Measurements from ENCODE around the gene PROZ.

The PROZ gene

GRCh38 chr13:113149711-113150549, 8.5 kb upstream of the PROZ start:
- Histone ChIP-seq H3K27ac (ENCODE audit: low read depth, low read length) (no peak overlapping the region), H3K9me3 (ENCODE audit: control insufficient read depth in 1 of 2, low read length in 2 of 2) (no peaks in the 10 kb centered on the region), H3K4me1 (ENCODE audit: control insufficient read depth in 1 of 2, insufficient read depth in 2 of 2, low read length in 2 of 2) (peaks cover 12 to 17% of the 10 kb centered on the region in 2 donors), H3K4me3 (ENCODE audit: low read depth in 1 of 2, low read length in 2 of 2) (no peak overlapping the region), H3K27me3 (ENCODE audit: control insufficient read depth in 1 of 2, insufficient read depth in 2 of 2, low read length in 2 of 2) (peaks cover 0 to 6% of the 10 kb centered on the region in 2 donors), H3K36me3 (ENCODE audit: control insufficient read depth in 1 of 2, insufficient read depth in 2 of 2, low read length in 2 of 2) (no peaks in the 10 kb centered on the region), H3K9ac (ENCODE audit: low read depth in 1 of 2, low read length in 2 of 2) (no peak overlapping the region)

- Histone ChIP-seq H3K36me3 (ENCODE audit: control insufficient read depth in 1 of 2, insufficient read depth in 2 of 2, low read length in 2 of 2) (no peaks in the 10 kb centered on the region), H3K9ac (ENCODE audit: low read depth in 1 of 2, low read length in 2 of 2) (no peak overlapping the region), H3K27me3 (ENCODE audit: control insufficient read depth in 1 of 2, insufficient read depth in 2 of 2, low read length in 2 of 2) (peaks cover 0 to 6% of the 10 kb centered on the region in 2 donors), H3K27ac (ENCODE audit: low read depth, low read length) (no peak overlapping the region), H3K9me3 (ENCODE audit: control insufficient read depth in 1 of 2, low read length in 2 of 2) (no peaks in the 10 kb centered on the region), H3K4me1 (ENCODE audit: control insufficient read depth in 1 of 2, insufficient read depth in 2 of 2, low read length in 2 of 2) (peaks cover 12 to 17% of the 10 kb centered on the region in 2 donors), H3K4me3 (ENCODE audit: low read depth in 1 of 2, low read length in 2 of 2) (no peak overlapping the region)
These were observed 7.7 kb upstream of the PROZ start for GRCh38 chr13:113150550-113151365.

- Histone ChIP-seq H3K9me3 (ENCODE audit: control insufficient read depth in 1 of 2, low read length in 2 of 2) (no peaks in the 10 kb centered on the region), H3K4me1 (ENCODE audit: control insufficient read depth in 1 of 2, insufficient read depth in 2 of 2, low read length in 2 of 2) (peaks cover 12 to 17% of the 10 kb centered on the region in 2 donors), H3K9ac (ENCODE audit: low read depth in 1 of 2, low read length in 2 of 2) (no peak overlapping the region), H3K27me3 (ENCODE audit: control insufficient read depth in 1 of 2, insufficient read depth in 2 of 2, low read length in 2 of 2) (peaks cover 0 to 6% of the 10 kb centered on the region in 2 donors), H3K36me3 (ENCODE audit: control insufficient read depth in 1 of 2, insufficient read depth in 2 of 2, low read length in 2 of 2) (no peaks in the 10 kb centered on the region), H3K4me3 (ENCODE audit: low read depth in 1 of 2, low read length in 2 of 2) (peak overlapping the region in 1 of 2 donors; percentile 73), H3K27ac (ENCODE audit: low read depth, low read length) (no peak overlapping the region)
These were observed 6.4 kb upstream of the PROZ start for GRCh38 chr13:113151745-113152690.

GRCh38 chr13:113152691-113152983, 5.8 kb upstream of the PROZ start:
- H3K27ac ChIP-seq (ENCODE audit: low read depth, low read length) = no peak overlapping the region
- no peaks in the 10 kb centered on the region for H3K9me3 ChIP-seq (ENCODE audit: control insufficient read depth in 1 of 2, low read length in 2 of 2)
- H3K9ac ChIP-seq (ENCODE audit: low read depth in 1 of 2, low read length in 2 of 2) = peak overlapping the region; percentile 43 to 54
- H3K4me3 ChIP-seq (ENCODE audit: low read depth in 1 of 2, low read length in 2 of 2) = peak overlapping the region; percentile 70 to 73
- peaks cover 0 to 6% of the 10 kb centered on the region in 2 donors for H3K27me3 ChIP-seq (ENCODE audit: control insufficient read depth in 1 of 2, insufficient read depth in 2 of 2, low read length in 2 of 2)
- no peaks in the 10 kb centered on the region for H3K36me3 ChIP-seq (ENCODE audit: control insufficient read depth in 1 of 2, insufficient read depth in 2 of 2, low read length in 2 of 2)
- peaks cover 12 to 17% of the 10 kb centered on the region in 2 donors for H3K4me1 ChIP-seq (ENCODE audit: control insufficient read depth in 1 of 2, insufficient read depth in 2 of 2, low read length in 2 of 2)

DNA sequence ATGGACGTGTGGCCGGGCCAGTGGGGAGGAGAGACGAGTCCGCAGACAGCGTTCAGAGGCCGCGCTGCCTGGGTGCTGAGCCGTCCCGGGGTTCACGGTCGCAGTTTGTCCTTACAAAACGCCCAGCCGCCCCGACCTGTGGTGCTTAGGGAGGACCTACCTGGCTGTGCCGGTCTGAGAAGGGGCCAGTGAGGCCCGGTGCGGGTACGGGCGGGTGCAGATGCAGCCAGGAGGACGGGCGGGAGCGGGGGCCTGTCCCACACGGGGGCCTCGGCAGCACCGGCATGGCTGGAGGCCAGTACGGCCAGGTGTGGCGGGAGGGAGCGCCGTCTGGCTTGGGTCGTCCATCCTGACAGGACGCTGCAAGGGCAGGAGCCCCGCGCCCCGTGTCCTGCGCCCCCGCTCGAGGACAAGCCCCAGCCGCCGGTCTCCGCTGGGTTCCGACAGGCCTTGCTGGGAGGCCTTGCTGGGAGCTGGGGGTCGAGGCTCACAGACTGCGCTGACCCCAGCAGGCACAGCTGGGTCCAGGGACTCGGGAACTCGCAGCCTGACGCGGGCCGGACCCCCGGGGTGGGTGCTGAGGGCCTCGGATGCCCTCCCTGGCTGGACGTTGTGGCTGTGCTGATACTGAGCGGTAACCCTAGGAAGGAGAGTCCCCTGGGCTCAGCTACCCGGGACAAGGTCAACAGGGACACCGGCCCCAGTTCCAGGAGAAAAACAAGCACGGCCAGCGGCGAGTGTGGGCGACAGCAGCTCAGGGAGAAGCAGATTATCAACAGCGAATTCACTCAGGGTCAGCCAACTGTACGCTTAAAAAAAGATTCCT, 5.3 kb upstream of the PROZ start:
- Histone ChIP-seq H3K4me3 (ENCODE audit: low read depth in 1 of 2, low read length in 2 of 2) (peak overlapping the region; percentile 70 to 73), H3K9ac (ENCODE audit: low read depth in 1 of 2, low read length in 2 of 2) (peak overlapping the region; percentile 43 to 54), H3K27ac (ENCODE audit: low read depth, low read length) (peak overlapping the region; percentile 51), H3K9me3 (ENCODE audit: control insufficient read depth in 1 of 2, low read length in 2 of 2) (no peaks in the 10 kb centered on the region), H3K27me3 (ENCODE audit: control insufficient read depth in 1 of 2, insufficient read depth in 2 of 2, low read length in 2 of 2) (peaks cover 0 to 6% of the 10 kb centered on the region in 2 donors), H3K36me3 (ENCODE audit: control insufficient read depth in 1 of 2, insufficient read depth in 2 of 2, low read length in 2 of 2) (no peaks in the 10 kb centered on the region), H3K4me1 (ENCODE audit: control insufficient read depth in 1 of 2, insufficient read depth in 2 of 2, low read length in 2 of 2) (peaks cover 12 to 20% of the 10 kb centered on the region in 2 donors)

GRCh38 chr13:113153810-113154748, 4.4 kb upstream of the PROZ start:
- no peaks in the 10 kb centered on the region for H3K36me3 ChIP-seq (ENCODE audit: control insufficient read depth in 1 of 2, insufficient read depth in 2 of 2, low read length in 2 of 2)
- peak overlapping the region; percentile 51 for H3K27ac ChIP-seq (ENCODE audit: low read depth, low read length)
- peak overlapping the region; percentile 70 to 73 for H3K4me3 ChIP-seq (ENCODE audit: low read depth in 1 of 2, low read length in 2 of 2)
- peak overlapping the region; percentile 43 to 54 for H3K9ac ChIP-seq (ENCODE audit: low read depth in 1 of 2, low read length in 2 of 2)
- peaks cover 12 to 25% of the 10 kb centered on the region in 2 donors for H3K4me1 ChIP-seq (ENCODE audit: control insufficient read depth in 1 of 2, insufficient read depth in 2 of 2, low read length in 2 of 2)
- peaks cover 0 to 6% of the 10 kb centered on the region in 2 donors for H3K27me3 ChIP-seq (ENCODE audit: control insufficient read depth in 1 of 2, insufficient read depth in 2 of 2, low read length in 2 of 2)
- H3K9me3 ChIP-seq (ENCODE audit: control insufficient read depth in 1 of 2, low read length in 2 of 2) = no peaks in the 10 kb centered on the region

GRCh38 chr13:113155201-113155600, 3.2 kb upstream of the PROZ start:
- no peaks in the 10 kb centered on the region for H3K36me3 ChIP-seq (ENCODE audit: control insufficient read depth in 1 of 2, insufficient read depth in 2 of 2, low read length in 2 of 2)
- H3K27ac ChIP-seq (ENCODE audit: low read depth, low read length) = no peak overlapping the region
- H3K4me1 ChIP-seq (ENCODE audit: control insufficient read depth in 1 of 2, insufficient read depth in 2 of 2, low read length in 2 of 2) = peaks cover 12 to 25% of the 10 kb centered on the region in 2 donors
- H3K9ac ChIP-seq (ENCODE audit: low read depth in 1 of 2, low read length in 2 of 2) = no peak overlapping the region
- H3K9me3 ChIP-seq (ENCODE audit: control insufficient read depth in 1 of 2, low read length in 2 of 2) = no peaks in the 10 kb centered on the region
- H3K4me3 ChIP-seq (ENCODE audit: low read depth in 1 of 2, low read length in 2 of 2) = no peak overlapping the region
- H3K27me3 ChIP-seq (ENCODE audit: control insufficient read depth in 1 of 2, insufficient read depth in 2 of 2, low read length in 2 of 2) = peaks cover 0 to 6% of the 10 kb centered on the region in 2 donors

- H3K9me3 ChIP-seq (ENCODE audit: control insufficient read depth in 1 of 2, low read length in 2 of 2) = no peaks in the 10 kb centered on the region
- H3K36me3 ChIP-seq (ENCODE audit: control insufficient read depth in 1 of 2, insufficient read depth in 2 of 2, low read length in 2 of 2) = no peaks in the 10 kb centered on the region
- H3K27me3 ChIP-seq (ENCODE audit: control insufficient read depth in 1 of 2, insufficient read depth in 2 of 2, low read length in 2 of 2) = peaks cover 3 to 6% of the 10 kb centered on the region in 2 donors
- H3K9ac ChIP-seq (ENCODE audit: low read depth in 1 of 2, low read length in 2 of 2) = no peak overlapping the region
- H3K27ac ChIP-seq (ENCODE audit: low read depth, low read length) = no peak overlapping the region
- peaks cover 12 to 25% of the 10 kb centered on the region in 2 donors for H3K4me1 ChIP-seq (ENCODE audit: control insufficient read depth in 1 of 2, insufficient read depth in 2 of 2, low read length in 2 of 2)
- H3K4me3 ChIP-seq (ENCODE audit: low read depth in 1 of 2, low read length in 2 of 2) = no peak overlapping the region
These were observed 2.3 kb upstream of the PROZ start for GRCh38 chr13:113155982-113156655.

All from duodenal mucosa (tissue), 2 donors.